HG03460 (cell line): ENCODE data around the gene IDE.
A peak's percentile ranks its signal among the peaks of the same experiment; 100 is the strongest.

Source experiments
- ATAC-seq: cut with Tn5 transposase; IDR thresholded peaks from one replicate; pipeline ENCODE4 v1.9.1; 2021; ENCODE audit not compliant: unreplicated experiment

IDE gene

GRCh38 chr10:92567952-92568600 lies 5.8 kb downstream of the IDE start:
- peak; percentile 73 for ATAC-seq

GRCh38 chr10:92562424-92562823 lies 11.5 kb downstream of the IDE start:
- no peak for ATAC-seq

GRCh38 chr10:92559046-92559445 lies 14.8 kb downstream of the IDE start:
- ATAC-seq = no peak

- ATAC-seq = no peak
These were observed 19.9 kb downstream of the IDE start for GRCh38 chr10:92553959-92554358.

- ATAC-seq = no peak
These were observed 21.6 kb downstream of the IDE start for GRCh38 chr10:92552310-92552709.

GRCh38 chr10:92550924-92551323 lies 23.0 kb downstream of the IDE start:
- ATAC-seq = no peak

- no peak for ATAC-seq
These were observed 26.2 kb downstream of the IDE start for GRCh38 chr10:92547676-92548075.

- no peak for ATAC-seq
These were observed 28.3 kb downstream of the IDE start for GRCh38 chr10:92545556-92545955.

- no peak for ATAC-seq
These were observed 29.6 kb downstream of the IDE start for GRCh38 chr10:92544296-92544695.

GRCh38 chr10:92542458-92542857 lies 31.4 kb downstream of the IDE start:
- no peak for ATAC-seq

GRCh38 chr10:92541583-92541982 lies 32.3 kb downstream of the IDE start:
- no peak for ATAC-seq

- no peak for ATAC-seq
These were observed 35.5 kb downstream of the IDE start for GRCh38 chr10:92538231-92538958.

- ATAC-seq = no peak
These were observed 42.9 kb downstream of the IDE start for GRCh38 chr10:92530891-92531535.

GRCh38 chr10:92530421-92530820 lies 43.5 kb downstream of the IDE start:
- no peak for ATAC-seq

- ATAC-seq = no peak
These were observed 46.2 kb downstream of the IDE start for GRCh38 chr10:92527716-92528115.

GRCh38 chr10:92523639-92524038 lies 50.3 kb downstream of the IDE start:
- ATAC-seq = no peak

GRCh38 chr10:92517034-92517655 lies 56.7 kb downstream of the IDE start:
- no peak for ATAC-seq

GRCh38 chr10:92508866-92509265 lies 65.0 kb downstream of the IDE start:
- no peak for ATAC-seq

- no peak for ATAC-seq
These were observed 67.6 kb downstream of the IDE start for GRCh38 chr10:92506336-92506735.

- no peak for ATAC-seq
These were observed 68.8 kb downstream of the IDE start for GRCh38 chr10:92505044-92505443.

GRCh38 chr10:92502296-92502808 lies 71.5 kb downstream of the IDE start:
- no peak for ATAC-seq

- ATAC-seq = no peak
These were observed 80.5 kb downstream of the IDE start for GRCh38 chr10:92493362-92493761.
